HEK293 (cell line): ENCODE data around the gene FAXC.

ENCODE experiments used
- CTCF ChIP-seq: fragments of 450-650 bp; formaldehyde crosslinking; IDR thresholded peaks from 2 replicates; pipeline ENCODE4 v1.5.1; 2016; ENCODE audit warnings: missing biosample characterization, missing genetic modification characterization
- PBX3 ChIP-seq: sonication (generic); formaldehyde crosslinking; IDR thresholded peaks from 2 replicates; pipeline ENCODE4 v1.8.1; 2022; ENCODE audit warnings: mild to moderate bottlenecking, moderate library complexity, missing genetic modification reagents
- YY1 ChIP-seq: fragments of 450-650 bp; formaldehyde crosslinking; IDR thresholded peaks from 2 replicates; pipeline ENCODE4 v1.5.1; 2018; ENCODE audit warnings: missing biosample characterization, missing genetic modification characterization
- ZFP37 ChIP-seq: fragments of 450-650 bp; formaldehyde crosslinking; IDR thresholded peaks from 2 replicates; pipeline ENCODE4 v1.5.1; 2016; ENCODE audit warnings: missing biosample characterization, missing genetic modification characterization
- ZFP69B ChIP-seq: fragments of 450-650 bp; formaldehyde crosslinking; IDR thresholded peaks from 2 replicates; pipeline ENCODE4 v1.5.1; 2016; ENCODE audit warnings: missing biosample characterization, missing genetic modification characterization
- ZNF24 ChIP-seq: fragments of 450-650 bp; formaldehyde crosslinking; IDR thresholded peaks from 2 replicates; pipeline ENCODE4 v1.5.1; 2016; ENCODE audit warnings: missing biosample characterization, missing genetic modification characterization
- ZNF274 ChIP-seq, 2 experiments: fragments of 200-500 bp in 1 of 2; fragments of 450-650 bp in 1 of 2; sonication (Bioruptor generic) in 1 of 2; formaldehyde crosslinking in 1 of 2; IDR thresholded peaks; 2 replicates each; pipeline versions ENCODE4 v1.5.1 to v1.6.1; 2014 to 2016; ENCODE audit warnings: borderline replicate concordance in 1 of 2, inconsistent platforms in 1 of 2, low read length in 1 of 2, missing biosample characterization in 1 of 2, missing genetic modification characterization in 1 of 2
- ZNF558 ChIP-seq: fragments of 450-650 bp; formaldehyde crosslinking; IDR thresholded peaks from 2 replicates; pipeline ENCODE4 v1.5.1; 2016; ENCODE audit warnings: missing biosample characterization, missing genetic modification characterization
- ZNF571 ChIP-seq: fragments of 450-650 bp; formaldehyde crosslinking; IDR thresholded peaks from 2 replicates; pipeline ENCODE4 v1.5.0; 2017; ENCODE audit warnings: missing biosample characterization, missing genetic modification characterization
- ZNF639 ChIP-seq: fragments of 450-650 bp; formaldehyde crosslinking; IDR thresholded peaks from 2 replicates; pipeline ENCODE4 v1.5.1; 2016; ENCODE audit warnings: missing biosample characterization, missing genetic modification characterization
- ZNF776 ChIP-seq: fragments of 450-650 bp; formaldehyde crosslinking; IDR thresholded peaks from 2 replicates; pipeline ENCODE4 v1.5.0; 2017; ENCODE audit warnings: missing biosample characterization, missing genetic modification characterization, borderline replicate concordance
- ZNF830 ChIP-seq: fragments of 450-650 bp; IDR thresholded peaks from 2 replicates; pipeline ENCODE4 v1.5.0; 2018; ENCODE audit warnings: missing biosample characterization, missing genetic modification characterization, low read depth, mild to moderate bottlenecking, moderate library complexity

- TF ChIP-seq ZFP37 (tag by site-specific recombination): no peak
- TF ChIP-seq CTCF (tag by site-specific recombination): no peak
- no peak for TF ChIP-seq YY1 (tag by site-specific recombination)
- TF ChIP-seq ZNF558 (tag by site-specific recombination): no peak
- no peak for TF ChIP-seq ZNF24
- no peak for TF ChIP-seq ZNF274 (IDR thresholded peaks at IDR 0.05; ENCODE audit: low read length)
- no peak for TF ChIP-seq ZNF274 (tag by site-specific recombination; IDR thresholded peaks at IDR 0.05; ENCODE audit: borderline replicate concordance)
- no peak for TF ChIP-seq ZNF776 (tag by site-specific recombination)
- no peak for TF ChIP-seq ZNF830
- no peak for TF ChIP-seq PBX3 (CRISPR knock-in tag)
- no peak for TF ChIP-seq ZFP69B (tag by site-specific recombination)
- TF ChIP-seq ZNF639 (tag by site-specific recombination): no peak
- no peak for TF ChIP-seq ZNF571
Observed at GRCh38 chr6:99295276-99295675, 54.2 kb downstream of the FAXC start.
